ENCODE data around the gene CYBA.

CYBA gene

GRCh38 chr16:88606148-88606757 lies 44.6 kb downstream of the CYBA start:
- no peak for DNase-seq

GRCh38 chr16:88605186-88606147 lies 45.4 kb downstream of the CYBA start:
- DNase-seq: no peak

- no peak for DNase-seq
Measured at GRCh38 chr16:88602091-88602490, 48.8 kb downstream of the CYBA start.

- DNase-seq: no peak
Measured at GRCh38 chr16:88601313-88602036, 49.4 kb downstream of the CYBA start.

GRCh38 chr16:88600539-88600896 lies 50.3 kb downstream of the CYBA start:
- no peak for DNase-seq

- DNase-seq: no peak
Measured at GRCh38 chr16:88599825-88600538, 50.9 kb downstream of the CYBA start.

GRCh38 chr16:88599092-88599733 lies 51.6 kb downstream of the CYBA start:
- no peak for DNase-seq

- DNase-seq: no peak
Measured at GRCh38 chr16:88597856-88598491, 52.9 kb downstream of the CYBA start.

- DNase-seq: no peak
Measured at GRCh38 chr16:88596483-88596882, 54.4 kb downstream of the CYBA start.

- no peak for DNase-seq
Measured at GRCh38 chr16:88595921-88596320, 54.9 kb downstream of the CYBA start.

GRCh38 chr16:88595101-88595500 lies 55.8 kb downstream of the CYBA start:
- no peak for DNase-seq

- DNase-seq: no peak
Measured at GRCh38 chr16:88593910-88594309, 56.9 kb downstream of the CYBA start.

GRCh38 chr16:88593489-88593888 lies 57.4 kb downstream of the CYBA start:
- no peak for DNase-seq
